ENCODE results near the gene RGS14. TPM values are rescaled to one million over a fixed set of nuclear protein-coding genes. Genes with fewer than 3 reads are reported as not detected.
"Not testable (repeated sequence)": the region's sequence is repeated elsewhere in the genome, so short reads cannot be mapped to it uniquely, and the experiment has no call there.

RGS14 gene
- total RNA-seq, 2 donors from 2014 or later = 9.1 to 10.1 TPM

DNA sequence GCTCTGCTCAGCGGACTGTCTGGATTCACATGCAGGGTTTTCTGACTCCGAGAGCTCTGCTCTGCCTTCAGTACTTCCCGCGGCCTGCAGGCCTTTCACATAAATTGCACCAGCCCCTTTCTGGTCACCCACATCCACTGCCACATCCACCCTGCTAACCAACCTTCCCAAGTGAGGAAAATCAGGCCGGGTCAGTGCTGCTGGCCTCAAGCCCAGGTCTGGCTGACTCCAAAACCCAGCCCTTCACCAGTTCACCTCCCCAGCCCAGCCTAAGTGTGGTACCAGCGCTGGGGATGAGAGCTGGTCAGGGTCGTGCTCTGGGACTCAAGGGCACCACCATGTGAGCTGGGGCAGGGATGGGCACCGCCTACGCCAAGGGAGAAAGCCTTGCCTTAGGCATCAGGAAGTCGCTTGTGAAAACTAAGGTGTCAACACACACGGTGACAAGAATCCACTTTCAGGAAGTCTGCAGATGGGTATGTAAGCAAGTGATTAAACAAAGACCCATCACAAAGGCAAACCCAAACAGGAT is 18.6 kb upstream of the RGS14 start:
- Histone ChIP-seq H3K4me1 (no peaks in the 10 kb centered on the region), H3K36me3 (peaks cover 26% of the 10 kb centered on the region), H3K4me3 (no peak overlapping the region), H3K9me3 (no peaks in the 10 kb centered on the region), H3K27me3 (no peaks in the 10 kb centered on the region), H3K9ac (ENCODE audit: low read depth in 2 of 2, low read length in 2 of 2) (no peak overlapping the region), H3K27ac (no peak overlapping the region)
- no peak for DNase-seq
- no peak for TF ChIP-seq CTCF (IDR thresholded peaks at IDR 0.05)
- intact Hi-C loops (cut with DNase I) = no loop called here

DNA sequence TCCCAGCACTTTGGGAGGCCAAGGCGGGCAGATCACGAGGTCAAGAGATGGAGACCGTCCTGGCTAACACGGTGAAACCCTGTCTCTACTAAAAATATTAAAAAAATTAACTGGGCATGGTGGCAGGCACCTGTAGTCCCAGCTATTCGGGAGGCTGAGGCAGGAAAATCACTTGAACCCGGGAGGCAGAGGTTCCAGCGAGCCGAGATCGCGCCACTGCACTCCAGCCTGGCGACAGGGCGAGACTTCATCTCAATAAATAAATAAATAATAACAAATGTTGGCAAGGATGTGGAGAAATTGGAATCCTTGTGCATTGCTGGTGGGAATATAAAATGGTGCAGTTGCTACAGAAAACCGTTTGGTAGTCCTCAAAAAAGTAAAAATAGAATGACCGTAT is 14.7 kb upstream of the RGS14 start:
- H3K4me1 ChIP-seq; intact Hi-C loops (cut with DNase I); H3K36me3 ChIP-seq: not testable (repeated sequence)

GRCh38 chr5:177343777-177344176 is 13.9 kb upstream of the RGS14 start:
- no peak for TF ChIP-seq CTCF (IDR thresholded peaks at IDR 0.05)
- Histone ChIP-seq H3K27me3 (no peaks in the 10 kb centered on the region), H3K27ac (no peak overlapping the region), H3K4me3 (no peak overlapping the region), H3K36me3 (no peaks in the 10 kb centered on the region), H3K9ac (ENCODE audit: low read depth in 2 of 2, low read length in 2 of 2) (no peak overlapping the region), H3K4me1 (no peaks in the 10 kb centered on the region), H3K9me3 (no peaks in the 10 kb centered on the region)
- intact Hi-C loops (cut with DNase I) = no loop called here
- DNase-seq = no peak

More for the DNA sequence above, 14.7 kb upstream of the RGS14 start:
- H3K9ac ChIP-seq (ENCODE audit: low read depth in 2 of 2, low read length in 2 of 2); H3K4me3 ChIP-seq; H3K27ac ChIP-seq; DNase-seq; H3K27me3 ChIP-seq; H3K9me3 ChIP-seq: not testable (repeated sequence)

DNA sequence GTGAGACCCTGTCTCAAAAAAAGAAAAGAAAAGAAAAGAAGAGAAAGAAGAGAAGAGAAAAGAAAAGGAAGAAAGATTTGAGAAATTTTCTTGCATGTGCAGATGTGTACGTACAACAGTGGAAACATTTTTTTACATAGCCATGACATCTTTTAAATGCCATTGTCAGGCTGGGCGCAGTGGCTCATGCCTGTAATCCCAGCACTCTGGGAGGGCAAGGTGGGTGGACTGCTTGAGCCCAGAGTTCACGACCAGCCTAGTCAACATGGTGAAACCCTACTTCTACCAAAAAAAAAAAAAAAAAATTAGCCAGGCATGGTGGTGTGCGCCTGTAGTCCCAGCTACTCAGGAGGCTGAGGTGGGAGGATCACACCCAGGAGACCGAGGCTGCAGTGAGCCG is 12.8 kb upstream of the RGS14 start:
- Histone ChIP-seq H3K9ac (ENCODE audit: low read depth in 2 of 2, low read length in 2 of 2) (no peak overlapping the region), H3K4me1 (peaks cover 2% of the 10 kb centered on the region), H3K36me3 (no peaks in the 10 kb centered on the region), H3K4me3 (no peak overlapping the region), H3K27ac (no peak overlapping the region), H3K27me3 (no peaks in the 10 kb centered on the region), H3K9me3 (no peaks in the 10 kb centered on the region)
- intact Hi-C loops (cut with DNase I) = no loop called here
- no peak for TF ChIP-seq CTCF (IDR thresholded peaks at IDR 0.05)
- no peak for DNase-seq

GRCh38 chr5:177346820-177347219 is 10.9 kb upstream of the RGS14 start:
- Histone ChIP-seq H3K9ac (ENCODE audit: low read depth in 2 of 2, low read length in 2 of 2) (no peak overlapping the region), H3K4me1 (peaks cover 10% of the 10 kb centered on the region), H3K27me3 (no peaks in the 10 kb centered on the region), H3K27ac (no peak overlapping the region), H3K36me3 (no peaks in the 10 kb centered on the region), H3K4me3 (no peak overlapping the region), H3K9me3 (no peaks in the 10 kb centered on the region)
- intact Hi-C loops (cut with DNase I) = no loop called here
- TF ChIP-seq CTCF (IDR thresholded peaks at IDR 0.05) = no peak
- no peak for DNase-seq

GRCh38 chr5:177347699-177348098 is 10.0 kb upstream of the RGS14 start:
- intact Hi-C loops (cut with DNase I) = no loop called here
- no peaks in the 10 kb centered on the region for H3K9me3 ChIP-seq
- no peak overlapping the region for H3K9ac ChIP-seq (ENCODE audit: low read depth in 2 of 2, low read length in 2 of 2)
- peaks cover 10% of the 10 kb centered on the region for H3K4me1 ChIP-seq
- no peaks in the 10 kb centered on the region for H3K27me3 ChIP-seq
- no peaks in the 10 kb centered on the region for H3K36me3 ChIP-seq
- no peak overlapping the region for H3K4me3 ChIP-seq
- no peak for DNase-seq
- no peak for TF ChIP-seq CTCF (IDR thresholded peaks at IDR 0.05)
- H3K27ac ChIP-seq = no peak overlapping the region
